Measurements from ENCODE around the gene AVEN. TPM values are rescaled to one million over a fixed set of nuclear protein-coding genes. Genes with fewer than 3 reads are reported as not detected.

The AVEN gene
- total RNA-seq, 1 donor from 2014 or later: 13.8 TPM

DNA sequence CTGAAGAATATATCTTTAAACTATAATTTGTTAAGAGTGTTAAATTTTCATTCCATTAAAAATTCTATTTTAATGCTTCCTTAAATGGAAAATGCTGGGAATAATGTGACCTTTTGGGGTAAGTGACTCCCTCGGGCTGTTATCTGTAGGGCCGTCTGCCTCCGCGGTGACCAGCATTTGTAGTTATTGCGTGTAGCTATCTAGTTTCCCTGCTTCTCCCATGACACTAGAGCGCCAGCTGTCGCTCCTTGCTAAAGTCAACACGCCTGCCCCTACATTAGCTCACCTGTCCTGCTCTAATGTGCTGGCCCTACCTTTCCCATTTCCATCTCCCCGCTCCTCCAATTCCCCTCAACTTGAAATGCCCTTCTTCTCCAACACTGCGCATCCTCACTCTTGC lies 83.1 kb downstream of the AVEN start:
- peaks cover 2% of the 10 kb centered on the region for H3K27me3 Mint-ChIP-seq (ENCODE audit: unreplicated experiment)
- H3K9me3 Mint-ChIP-seq (ENCODE audit: unreplicated experiment): no peaks in the 10 kb centered on the region
- peak overlapping the region; percentile 17 for H3K4me3 Mint-ChIP-seq (ENCODE audit: unreplicated experiment)
- H3K27ac Mint-ChIP-seq (ENCODE audit: unreplicated experiment): peak overlapping the region; percentile 66
- no peaks in the 10 kb centered on the region for H3K36me3 Mint-ChIP-seq (ENCODE audit: unreplicated experiment)
- TF ChIP-seq, protein P1, sequence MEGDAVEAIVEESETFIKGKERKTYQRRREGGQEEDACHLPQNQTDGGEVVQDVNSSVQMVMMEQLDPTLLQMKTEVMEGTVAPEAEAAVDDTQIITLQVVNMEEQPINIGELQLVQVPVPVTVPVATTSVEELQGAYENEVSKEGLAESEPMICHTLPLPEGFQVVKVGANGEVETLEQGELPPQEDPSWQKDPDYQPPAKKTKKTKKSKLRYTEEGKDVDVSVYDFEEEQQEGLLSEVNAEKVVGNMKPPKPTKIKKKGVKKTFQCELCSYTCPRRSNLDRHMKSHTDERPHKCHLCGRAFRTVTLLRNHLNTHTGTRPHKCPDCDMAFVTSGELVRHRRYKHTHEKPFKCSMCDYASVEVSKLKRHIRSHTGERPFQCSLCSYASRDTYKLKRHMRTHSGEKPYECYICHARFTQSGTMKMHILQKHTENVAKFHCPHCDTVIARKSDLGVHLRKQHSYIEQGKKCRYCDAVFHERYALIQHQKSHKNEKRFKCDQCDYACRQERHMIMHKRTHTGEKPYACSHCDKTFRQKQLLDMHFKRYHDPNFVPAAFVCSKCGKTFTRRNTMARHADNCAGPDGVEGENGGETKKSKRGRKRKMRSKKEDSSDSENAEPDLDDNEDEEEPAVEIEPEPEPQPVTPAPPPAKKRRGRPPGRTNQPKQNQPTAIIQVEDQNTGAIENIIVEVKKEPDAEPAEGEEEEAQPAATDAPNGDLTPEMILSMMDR (IDR thresholded peaks at IDR 0.05; ENCODE audit: partially characterized antibody, unreplicated experiment): no peak
- H3K4me1 Mint-ChIP-seq (ENCODE audit: low read depth, unreplicated experiment): peaks cover 12% of the 10 kb centered on the region
- peak; percentile 54 for DNase-seq

- Mint-ChIP-seq H3K4me1 (ENCODE audit: low read depth, unreplicated experiment) (no peaks in the 10 kb centered on the region), H3K4me3 (ENCODE audit: unreplicated experiment) (no peak overlapping the region), H3K27me3 (ENCODE audit: unreplicated experiment) (no peaks in the 10 kb centered on the region), H3K27ac (ENCODE audit: unreplicated experiment) (no peak overlapping the region), H3K36me3 (ENCODE audit: unreplicated experiment) (no peaks in the 10 kb centered on the region), H3K9me3 (ENCODE audit: unreplicated experiment) (peaks cover 3% of the 10 kb centered on the region)
- TF ChIP-seq, protein P1 (IDR thresholded peaks at IDR 0.05; ENCODE audit: partially characterized antibody, unreplicated experiment): no peak
- no peak for DNase-seq
Observed at GRCh38 chr15:33946152-33946551, 92.9 kb downstream of the AVEN start.

GRCh38 chr15:33941279-33942063 lies 97.5 kb downstream of the AVEN start:
- Mint-ChIP-seq H3K27me3 (ENCODE audit: unreplicated experiment) (no peaks in the 10 kb centered on the region), H3K36me3 (ENCODE audit: unreplicated experiment) (no peaks in the 10 kb centered on the region), H3K9me3 (ENCODE audit: unreplicated experiment) (peaks cover 3% of the 10 kb centered on the region), H3K4me1 (ENCODE audit: low read depth, unreplicated experiment) (no peaks in the 10 kb centered on the region), H3K27ac (ENCODE audit: unreplicated experiment) (no peak overlapping the region), H3K4me3 (ENCODE audit: unreplicated experiment) (no peak overlapping the region)
- no peak for DNase-seq
- TF ChIP-seq, protein P1 (IDR thresholded peaks at IDR 0.05; ENCODE audit: partially characterized antibody, unreplicated experiment): no peak

GRCh38 chr15:33934921-33935320 lies 104.1 kb downstream of the AVEN start:
- Mint-ChIP-seq H3K27me3 (ENCODE audit: unreplicated experiment) (no peaks in the 10 kb centered on the region), H3K4me1 (ENCODE audit: low read depth, unreplicated experiment) (no peaks in the 10 kb centered on the region), H3K4me3 (ENCODE audit: unreplicated experiment) (no peak overlapping the region), H3K9me3 (ENCODE audit: unreplicated experiment) (no peaks in the 10 kb centered on the region), H3K36me3 (ENCODE audit: unreplicated experiment) (no peaks in the 10 kb centered on the region), H3K27ac (ENCODE audit: unreplicated experiment) (no peak overlapping the region)
- no peak for DNase-seq
- TF ChIP-seq, protein P1 (IDR thresholded peaks at IDR 0.05; ENCODE audit: partially characterized antibody, unreplicated experiment): no peak

DNA sequence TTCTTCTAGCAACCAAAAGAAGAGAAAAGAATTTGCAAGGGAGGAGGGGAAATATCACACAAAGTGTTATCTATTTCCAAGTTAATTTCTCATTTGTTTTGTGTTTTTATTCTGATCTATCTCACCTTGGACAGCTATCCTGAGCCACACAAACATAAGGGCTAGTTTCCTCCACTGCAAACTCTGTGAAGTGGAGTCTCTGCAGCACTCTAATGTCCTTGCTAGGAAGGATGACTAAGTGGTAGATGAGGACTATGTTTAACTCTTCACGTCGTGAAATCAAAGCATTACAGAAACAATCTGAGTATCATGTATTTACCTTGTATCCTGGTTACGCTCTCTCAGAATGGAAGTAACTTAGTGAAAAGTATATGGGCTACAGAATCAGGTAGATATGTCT lies 104.6 kb downstream of the AVEN start:
- Mint-ChIP-seq H3K4me1 (ENCODE audit: low read depth, unreplicated experiment) (no peaks in the 10 kb centered on the region), H3K36me3 (ENCODE audit: unreplicated experiment) (no peaks in the 10 kb centered on the region), H3K27ac (ENCODE audit: unreplicated experiment) (no peak overlapping the region), H3K27me3 (ENCODE audit: unreplicated experiment) (no peaks in the 10 kb centered on the region), H3K4me3 (ENCODE audit: unreplicated experiment) (no peak overlapping the region), H3K9me3 (ENCODE audit: unreplicated experiment) (no peaks in the 10 kb centered on the region)
- TF ChIP-seq, protein P1 (IDR thresholded peaks at IDR 0.05; ENCODE audit: partially characterized antibody, unreplicated experiment): no peak
- DNase-seq: no peak
